Measurements from ENCODE around the gene TFE3.
A peak's percentile ranks its signal among the peaks of the same experiment; 100 is the strongest.
"Not testable (repeated sequence)": the region's sequence is repeated elsewhere in the genome, so short reads cannot be mapped to it uniquely, and the experiment has no call there.

Gene TFE3

GRCh38 chrX:49002091-49002935 is 40.8 kb downstream of the TFE3 start, which contains the start of gene GRIPAP1:
Gene GRIPAP1 (minus strand): TSS chrX:49002264. CDS start chrX:49002229, 35 bp downstream.
- DNase-seq (ENCODE audit: low read depth in 1 of 2, low spot score in 1 of 2): peak; percentile 48 to 58

- DNase-seq (ENCODE audit: low read depth in 1 of 2, low spot score in 1 of 2): peak; percentile 3 to 24
These were observed 41.6 kb downstream of the TFE3 start for GRCh38 chrX:49001521-49002090.

GRCh38 chrX:49000636-49001035 is 42.5 kb downstream of the TFE3 start:
- no peak for DNase-seq (ENCODE audit: low read depth in 1 of 2, low spot score in 1 of 2)

GRCh38 chrX:48999030-48999429 is 44.1 kb downstream of the TFE3 start:
- DNase-seq (ENCODE audit: low read depth in 1 of 2, low spot score in 1 of 2): no peak

GRCh38 chrX:48998391-48998790 is 44.8 kb downstream of the TFE3 start:
- DNase-seq (ENCODE audit: low read depth in 1 of 2, low spot score in 1 of 2): no peak

GRCh38 chrX:48997865-48998264 is 45.3 kb downstream of the TFE3 start:
- DNase-seq (ENCODE audit: low read depth in 1 of 2, low spot score in 1 of 2): no peak

GRCh38 chrX:48997455-48997854 is 45.7 kb downstream of the TFE3 start:
- no peak for DNase-seq (ENCODE audit: low read depth in 1 of 2, low spot score in 1 of 2)

GRCh38 chrX:48996969-48997368 is 46.2 kb downstream of the TFE3 start:
- no peak for DNase-seq (ENCODE audit: low read depth in 1 of 2, low spot score in 1 of 2)

GRCh38 chrX:48992341-48992740 is 50.8 kb downstream of the TFE3 start:
- DNase-seq (ENCODE audit: low read depth in 1 of 2, low spot score in 1 of 2): no peak

GRCh38 chrX:48989483-48989882 is 53.7 kb downstream of the TFE3 start:
- no peak for DNase-seq (ENCODE audit: low read depth in 1 of 2, low spot score in 1 of 2)

GRCh38 chrX:48983896-48984295 is 59.3 kb downstream of the TFE3 start:
- DNase-seq (ENCODE audit: low read depth in 1 of 2, low spot score in 1 of 2): no peak

GRCh38 chrX:48983081-48983480 is 60.1 kb downstream of the TFE3 start:
- DNase-seq (ENCODE audit: low read depth in 1 of 2, low spot score in 1 of 2): no peak

GRCh38 chrX:48981178-48981577 is 62.0 kb downstream of the TFE3 start:
- DNase-seq (ENCODE audit: low read depth in 1 of 2, low spot score in 1 of 2): no peak

- not testable (repeated sequence) for DNase-seq (ENCODE audit: low read depth in 1 of 2, low spot score in 1 of 2)
These were observed 62.8 kb downstream of the TFE3 start for GRCh38 chrX:48980341-48980740.

Measured in activated T-helper 1 cell treated with anti-CD3 and anti-CD28 coated beads, Interleukin-2, amount 50 U/mL, for 16 hours (primary cell).